ENCODE measurements around the gene SLC6A1.

The SLC6A1 gene

GRCh38 chr3:10996345-10997013, 3.9 kb downstream of the SLC6A1 start:
- DNase-seq: no peak

- no peak for DNase-seq
Measured at GRCh38 chr3:10997196-10997595, 4.6 kb downstream of the SLC6A1 start.

GRCh38 chr3:10998542-10998941, 6.0 kb downstream of the SLC6A1 start:
- DNase-seq: no peak

- DNase-seq: no peak
Measured at GRCh38 chr3:10999221-11000107, 6.9 kb downstream of the SLC6A1 start.

- DNase-seq: no peak
Measured at GRCh38 chr3:11000528-11000927, 8.0 kb downstream of the SLC6A1 start.

- DNase-seq: no peak
Measured at GRCh38 chr3:11001020-11001657, 8.6 kb downstream of the SLC6A1 start.

- DNase-seq: no peak
Measured at GRCh38 chr3:11001658-11002021, 9.1 kb downstream of the SLC6A1 start.

GRCh38 chr3:11002371-11002807, 9.8 kb downstream of the SLC6A1 start:
- no peak for DNase-seq

- DNase-seq: no peak
Measured at GRCh38 chr3:11004563-11004962, 12.0 kb downstream of the SLC6A1 start.

GRCh38 chr3:11005686-11006256, 13.2 kb downstream of the SLC6A1 start:
- no peak for DNase-seq

- no peak for DNase-seq
Measured at GRCh38 chr3:11006986-11007933, 14.7 kb downstream of the SLC6A1 start.

GRCh38 chr3:11009898-11010297, 17.4 kb downstream of the SLC6A1 start:
- DNase-seq: no peak

GRCh38 chr3:11010426-11011165, 18.0 kb downstream of the SLC6A1 start:
- DNase-seq: no peak

- DNase-seq: no peak
Measured at GRCh38 chr3:11014253-11014652, 21.7 kb downstream of the SLC6A1 start.

GRCh38 chr3:11014752-11015151, 22.2 kb downstream of the SLC6A1 start:
- no peak for DNase-seq

GRCh38 chr3:11015369-11015768, 22.8 kb downstream of the SLC6A1 start:
- no peak for DNase-seq

GRCh38 chr3:11016727-11017126, 24.2 kb downstream of the SLC6A1 start:
- no peak for DNase-seq

GRCh38 chr3:11019116-11019819, 26.7 kb downstream of the SLC6A1 start:
- DNase-seq: no peak

GRCh38 chr3:11020764-11021163, 28.2 kb downstream of the SLC6A1 start:
- no peak for DNase-seq

GRCh38 chr3:11021611-11022011, 29.1 kb downstream of the SLC6A1 start:
- no peak for DNase-seq

- no peak for DNase-seq
Measured at GRCh38 chr3:11022115-11022514, 29.6 kb downstream of the SLC6A1 start.

Measured in CD4-positive, alpha-beta T cell treated with Interleukin-1 beta for 1 hour (primary cell).